ENCODE results near the gene PRSS37. TPM values are rescaled to one million over a fixed set of nuclear protein-coding genes. Genes with fewer than 3 reads are reported as not detected.

The PRSS37 gene
- total and polyA plus RNA-seq, 10 donors: not detected

DNA sequence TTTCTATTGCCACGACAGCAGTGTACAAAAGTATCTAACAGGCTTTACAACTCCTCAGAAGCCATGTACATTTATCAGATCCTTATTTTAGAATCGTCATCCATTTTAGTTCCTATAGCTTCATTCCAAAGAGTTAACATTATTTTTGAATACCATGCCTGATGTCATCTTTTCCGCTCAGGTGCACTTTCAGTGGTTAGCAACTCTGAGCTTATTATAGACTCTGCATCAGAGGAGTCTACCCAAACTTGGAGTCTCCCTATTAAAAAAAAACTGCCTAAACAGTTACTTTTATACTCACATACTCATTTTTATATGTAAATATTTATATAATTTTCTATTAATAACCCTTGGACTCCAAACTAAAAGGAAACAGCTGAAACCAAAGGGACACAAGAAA lies 31.6 kb upstream of the PRSS37 start:
- WGBS, 5 donors: 83 to 93% (median 90%) methylated on average over 3 of the region's 3 CpGs
- Histone ChIP-seq H3K27ac (no peak overlapping the region), H3K27me3 (replicated peaks in 1 of 7) (no peaks in the 10 kb centered on the region), H3K4me3 (no peak overlapping the region), H3K36me3 (no peaks in the 10 kb centered on the region), H3K9me3 (peaks cover 0 to 33% (median 18%) of the 10 kb centered on the region in 8 donors), H3K4me1 (no peaks in the 10 kb centered on the region)
- intact Hi-C loops (cut with DNase I; ENCODE audit: low total_unique reads): no loop called here
- no peak for DNase-seq
- TF ChIP-seq POLR2A (IDR thresholded peaks at IDR 0.05) (no peak), POLR2AphosphoS5 (IDR thresholded peaks at IDR 0.05) (no peak)
- TF ChIP-seq, protein P1, sequence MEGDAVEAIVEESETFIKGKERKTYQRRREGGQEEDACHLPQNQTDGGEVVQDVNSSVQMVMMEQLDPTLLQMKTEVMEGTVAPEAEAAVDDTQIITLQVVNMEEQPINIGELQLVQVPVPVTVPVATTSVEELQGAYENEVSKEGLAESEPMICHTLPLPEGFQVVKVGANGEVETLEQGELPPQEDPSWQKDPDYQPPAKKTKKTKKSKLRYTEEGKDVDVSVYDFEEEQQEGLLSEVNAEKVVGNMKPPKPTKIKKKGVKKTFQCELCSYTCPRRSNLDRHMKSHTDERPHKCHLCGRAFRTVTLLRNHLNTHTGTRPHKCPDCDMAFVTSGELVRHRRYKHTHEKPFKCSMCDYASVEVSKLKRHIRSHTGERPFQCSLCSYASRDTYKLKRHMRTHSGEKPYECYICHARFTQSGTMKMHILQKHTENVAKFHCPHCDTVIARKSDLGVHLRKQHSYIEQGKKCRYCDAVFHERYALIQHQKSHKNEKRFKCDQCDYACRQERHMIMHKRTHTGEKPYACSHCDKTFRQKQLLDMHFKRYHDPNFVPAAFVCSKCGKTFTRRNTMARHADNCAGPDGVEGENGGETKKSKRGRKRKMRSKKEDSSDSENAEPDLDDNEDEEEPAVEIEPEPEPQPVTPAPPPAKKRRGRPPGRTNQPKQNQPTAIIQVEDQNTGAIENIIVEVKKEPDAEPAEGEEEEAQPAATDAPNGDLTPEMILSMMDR (IDR thresholded peaks at IDR 0.05 in 8 of 11, conservative IDR thresholded peaks at IDR 0.05 in 3 of 11): no peak

DNA sequence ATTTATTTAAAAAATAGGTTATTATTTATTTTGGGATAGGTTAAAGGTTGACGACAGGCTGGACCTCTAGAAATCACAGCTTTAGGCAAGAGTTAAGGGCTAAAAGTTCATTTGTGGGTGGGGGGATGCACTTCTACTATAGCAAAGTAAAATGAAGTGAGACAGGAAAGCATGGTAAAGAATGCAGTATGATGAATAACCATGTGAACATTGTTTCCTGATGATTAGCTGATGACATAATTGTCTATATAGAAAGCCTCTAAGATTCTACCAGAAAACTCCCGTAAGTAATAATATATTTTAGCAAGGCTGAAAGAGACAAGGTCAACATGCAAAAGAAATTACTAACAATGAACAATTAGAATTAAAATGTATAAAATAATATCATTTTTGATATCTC lies 25.7 kb upstream of the PRSS37 start:
- TF ChIP-seq, protein P1 (IDR thresholded peaks at IDR 0.05 in 8 of 11, conservative IDR thresholded peaks at IDR 0.05 in 3 of 11): no peak
- no peak for TF ChIP-seq POLR2AphosphoS5 (IDR thresholded peaks at IDR 0.05)
- no peak for TF ChIP-seq POLR2A (IDR thresholded peaks at IDR 0.05)
- Histone ChIP-seq H3K27ac (no peak overlapping the region), H3K9me3 (peaks cover 0 to 38% (median 20%) of the 10 kb centered on the region in 8 donors), H3K27me3 (replicated peaks in 1 of 7) (no peaks in the 10 kb centered on the region), H3K36me3 (no peaks in the 10 kb centered on the region), H3K4me3 (no peak overlapping the region), H3K4me1 (no peaks in the 10 kb centered on the region)
- intact Hi-C loops (cut with DNase I; ENCODE audit: low total_unique reads): no loop called here
- no peak for DNase-seq
- 76 to 87% (median 85%) methylated on average over 2 of the region's 2 CpGs for WGBS, 5 donors

DNA sequence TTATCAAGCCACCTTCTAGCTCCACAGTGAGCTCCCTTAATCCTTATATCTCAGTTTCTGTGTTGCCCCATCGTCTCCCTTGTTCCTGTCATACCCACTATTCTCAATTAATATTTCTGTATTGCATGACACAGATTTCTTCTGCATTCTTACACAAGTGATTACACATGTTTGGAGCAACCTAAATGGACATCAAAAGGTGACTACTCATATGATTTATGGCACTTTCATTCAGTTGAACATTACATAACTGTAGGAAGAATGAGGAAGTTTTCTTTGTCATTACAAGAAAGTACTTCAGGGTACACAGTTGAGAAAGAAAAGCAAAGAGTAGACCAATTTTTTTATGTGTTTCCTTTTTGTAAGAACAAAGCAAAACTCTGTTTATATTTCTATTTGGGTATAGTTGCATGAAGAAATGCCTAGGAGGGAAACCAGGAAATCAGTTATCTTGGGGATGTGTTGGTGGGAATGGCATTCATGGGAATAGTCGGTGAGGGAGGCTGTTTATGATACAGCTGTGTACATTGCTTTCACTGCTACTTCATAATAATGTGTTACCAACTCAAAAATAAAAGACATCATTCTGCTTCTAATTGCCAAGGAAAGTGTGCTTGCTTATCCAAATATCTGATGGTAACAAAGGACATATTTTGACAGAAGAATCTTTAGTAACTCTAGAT lies 23.6 kb upstream of the PRSS37 start:
- Histone ChIP-seq H3K36me3 (no peaks in the 10 kb centered on the region), H3K4me3 (no peak overlapping the region), H3K4me1 (no peaks in the 10 kb centered on the region), H3K27me3 (replicated peaks in 1 of 7) (no peaks in the 10 kb centered on the region), H3K9me3 (peaks cover 0 to 19% (median 8%) of the 10 kb centered on the region in 8 donors), H3K27ac (peak overlapping the region in 4 of 8 donors; percentile 20 to 64 (median 43))
- TF ChIP-seq POLR2AphosphoS5 (IDR thresholded peaks at IDR 0.05): no peak
- intact Hi-C loops (cut with DNase I; ENCODE audit: low total_unique reads): no loop called here
- DNase-seq: no peak
- 43 to 74% (median 67%) methylated on average over 2 of the region's 2 CpGs for WGBS, 5 donors

DNA sequence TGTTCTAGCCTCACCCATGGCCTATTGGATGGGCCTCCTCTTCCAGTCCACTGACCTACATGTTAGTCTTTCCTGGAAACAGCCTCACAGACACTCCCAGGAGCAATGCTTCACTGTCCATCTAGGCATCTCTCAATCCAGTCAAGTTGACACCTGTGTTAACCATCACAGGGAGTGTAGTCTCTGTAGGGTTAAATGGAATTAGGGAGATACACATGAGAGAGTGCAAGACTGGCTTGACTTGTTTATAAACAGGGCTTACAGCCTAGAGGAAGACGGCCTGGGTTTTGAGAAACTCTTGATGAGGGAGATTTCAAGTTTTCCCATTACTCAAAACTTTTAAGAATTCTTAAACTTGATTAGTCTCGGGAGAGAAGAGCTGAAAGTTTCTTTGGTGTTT lies 18.9 kb upstream of the PRSS37 start:
- TF ChIP-seq POLR2AphosphoS5 (IDR thresholded peaks at IDR 0.05): no peak
- TF ChIP-seq POLR2A (IDR thresholded peaks at IDR 0.05): no peak
- TF ChIP-seq, protein P1 (IDR thresholded peaks at IDR 0.05 in 8 of 11, conservative IDR thresholded peaks at IDR 0.05 in 3 of 11): no peak
- H3K27ac ChIP-seq: no peak overlapping the region
- peaks cover 0 to 45% (median 31%) of the 10 kb centered on the region in 8 donors for H3K9me3 ChIP-seq
- no peaks in the 10 kb centered on the region for H3K27me3 ChIP-seq (replicated peaks in 1 of 7)
- WGBS, 5 donors: 71 to 89% (median 75%) methylated on average over 2 of the region's 2 CpGs
- intact Hi-C loops (cut with DNase I; ENCODE audit: low total_unique reads): no loop called here
- DNase-seq: no peak
- no peaks in the 10 kb centered on the region for H3K4me1 ChIP-seq
- no peaks in the 10 kb centered on the region for H3K36me3 ChIP-seq
- no peak overlapping the region for H3K4me3 ChIP-seq
